Upper lobe of right lung (tissue), 1 donor: ENCODE results near the gene SYT1. TPM values are rescaled to one million over a fixed set of nuclear protein-coding genes. Genes with fewer than 3 reads are reported as not detected.

ENCODE experiments used
- ATAC-seq: fragments of 200-7000 bp; cut with Tn5 transposase; one replicate; pipeline ENCODE4 v1.9.1; 2020; ENCODE audit warnings: mild to moderate bottlenecking, moderate library complexity
- DNase-seq: peaks from one replicate; pipeline ENCODE4 v3.0.0-alpha.2; 2020
- H3K27ac ChIP-seq: fragments of 200-600 bp; one replicate; pipeline ENCODE4 v1.8.0; 2022
- H3K27me3 ChIP-seq: fragments of 200-600 bp; one replicate; pipeline ENCODE4 v1.8.0; 2022; ENCODE audit warnings: mild to moderate bottlenecking
- H3K36me3 ChIP-seq: fragments of 200-600 bp; one replicate; pipeline ENCODE4 v1.8.0; 2022
- H3K4me1 ChIP-seq: fragments of 200-600 bp; one replicate; pipeline ENCODE4 v1.8.0; 2022
- H3K4me3 ChIP-seq: fragments of 200-600 bp; one replicate; pipeline ENCODE4 v1.8.0; 2022; ENCODE audit warnings: mild to moderate bottlenecking
- H3K9me3 ChIP-seq: fragments of 200-600 bp; one replicate; pipeline ENCODE4 v1.8.0; 2022
- CTCF ChIP-seq: fragments of 200-600 bp; IDR thresholded peaks from one replicate; pipeline ENCODE4 v1.8.0; 2022; ENCODE audit warnings: antibody characterized with exemption
- intact Hi-C: fragments of 100-400 bp; cut with DNase I; formaldehyde crosslinking; loops from one replicate; pipeline ENCODE4 v1.11.0; 2022
- total RNA-seq: library from RNA; stranded (reverse); fragmentation: NEBNext Ultra II Directional; extraction: Animal tissue kit (Norgen Biotek cat#: 25700); gene quantifications from one replicate; pipeline ENCODE4 v1.2.1, GENCODE V29; 2021
- donor health status: DM: no; HTN: yes; CAD: no; lungs with severe emphysema.

Gene SYT1
- total RNA-seq, 1 donor from 2014 or later = 0.58 TPM

- TF ChIP-seq CTCF = no peak
- no peak overlapping the region for H3K27ac ChIP-seq
- H3K27me3 ChIP-seq = no peaks in the 10 kb centered on the region
- ATAC-seq = no peak
- H3K36me3 ChIP-seq = no peaks in the 10 kb centered on the region
- no peaks in the 10 kb centered on the region for H3K4me1 ChIP-seq
- no peak for DNase-seq
- intact Hi-C loops = no loop called here
- no peaks in the 10 kb centered on the region for H3K9me3 ChIP-seq
- H3K4me3 ChIP-seq = no peak overlapping the region
These were observed 260.8 kb downstream of the SYT1 start for GRCh38 chr12:79125358-79125757.

GRCh38 chr12:79127271-79127751 lies 262.7 kb downstream of the SYT1 start:
- Histone ChIP-seq H3K4me1 (no peaks in the 10 kb centered on the region), H3K27me3 (no peaks in the 10 kb centered on the region), H3K4me3 (no peak overlapping the region), H3K9me3 (no peaks in the 10 kb centered on the region), H3K27ac (no peak overlapping the region), H3K36me3 (no peaks in the 10 kb centered on the region)
- intact Hi-C loops = no loop called here
- DNase-seq (no peak), ATAC-seq (peak; percentile 58)
- TF ChIP-seq CTCF = no peak

- intact Hi-C loops = no loop called here
- TF ChIP-seq CTCF = no peak
These were observed 264.4 kb downstream of the SYT1 start for GRCh38 chr12:79128956-79129355.

GRCh38 chr12:79138872-79139271 lies 274.3 kb downstream of the SYT1 start:
- Histone ChIP-seq H3K9me3 (no peaks in the 10 kb centered on the region), H3K27me3 (no peaks in the 10 kb centered on the region), H3K4me3 (no peak overlapping the region), H3K4me1 (no peaks in the 10 kb centered on the region), H3K27ac (no peak overlapping the region), H3K36me3 (no peaks in the 10 kb centered on the region)
- intact Hi-C loops = no loop called here
- TF ChIP-seq CTCF = no peak
- DNase-seq = no peak
- no peak for ATAC-seq

More at GRCh38 chr12:79128956-79129355, 264.4 kb downstream of the SYT1 start:
- H3K36me3 ChIP-seq = no peaks in the 10 kb centered on the region
- DNase-seq (no peak), ATAC-seq (no peak)
- no peaks in the 10 kb centered on the region for H3K4me1 ChIP-seq
- H3K27me3 ChIP-seq = no peaks in the 10 kb centered on the region
- no peaks in the 10 kb centered on the region for H3K9me3 ChIP-seq
- H3K4me3 ChIP-seq = no peak overlapping the region
- H3K27ac ChIP-seq = no peak overlapping the region

- DNase-seq = no peak
- intact Hi-C loops = no loop called here
- Histone ChIP-seq H3K4me3 (no peak overlapping the region), H3K27me3 (no peaks in the 10 kb centered on the region), H3K9me3 (no peaks in the 10 kb centered on the region), H3K27ac (no peak overlapping the region), H3K4me1 (no peaks in the 10 kb centered on the region), H3K36me3 (no peaks in the 10 kb centered on the region)
- no peak for ATAC-seq
- TF ChIP-seq CTCF = no peak
These were observed 276.1 kb downstream of the SYT1 start for GRCh38 chr12:79140711-79141110.

GRCh38 chr12:79141776-79142175 lies 277.2 kb downstream of the SYT1 start:
- DNase-seq (no peak), ATAC-seq (no peak)
- no peaks in the 10 kb centered on the region for H3K27me3 ChIP-seq
- H3K27ac ChIP-seq = no peak overlapping the region
- H3K36me3 ChIP-seq = no peaks in the 10 kb centered on the region
- H3K9me3 ChIP-seq = no peaks in the 10 kb centered on the region
- H3K4me1 ChIP-seq = no peaks in the 10 kb centered on the region
- intact Hi-C loops = no loop called here
- no peak overlapping the region for H3K4me3 ChIP-seq
- no peak for TF ChIP-seq CTCF
